HL-60 (cell line): ENCODE results near the gene CARMIL1.

Experiments used
- POLR2AphosphoS5 ChIP-seq: IDR thresholded peaks from 2 replicates; pipeline ENCODE4 v1.6.1; 2012; ENCODE audit warnings: low read depth
- REST ChIP-seq: IDR thresholded peaks from 2 replicates; pipeline ENCODE4 v1.6.1; 2012; ENCODE audit warnings: low read depth; ENCODE audit not compliant: insufficient replicate concordance
- TF ChIP-seq, protein P1 (sequence below): IDR thresholded peaks from one replicate; pipeline ENCODE4 v1.5.1; 2011; ENCODE audit warnings: low read length, control low read depth, inconsistent platforms; ENCODE audit not compliant: insufficient read depth

DNA sequence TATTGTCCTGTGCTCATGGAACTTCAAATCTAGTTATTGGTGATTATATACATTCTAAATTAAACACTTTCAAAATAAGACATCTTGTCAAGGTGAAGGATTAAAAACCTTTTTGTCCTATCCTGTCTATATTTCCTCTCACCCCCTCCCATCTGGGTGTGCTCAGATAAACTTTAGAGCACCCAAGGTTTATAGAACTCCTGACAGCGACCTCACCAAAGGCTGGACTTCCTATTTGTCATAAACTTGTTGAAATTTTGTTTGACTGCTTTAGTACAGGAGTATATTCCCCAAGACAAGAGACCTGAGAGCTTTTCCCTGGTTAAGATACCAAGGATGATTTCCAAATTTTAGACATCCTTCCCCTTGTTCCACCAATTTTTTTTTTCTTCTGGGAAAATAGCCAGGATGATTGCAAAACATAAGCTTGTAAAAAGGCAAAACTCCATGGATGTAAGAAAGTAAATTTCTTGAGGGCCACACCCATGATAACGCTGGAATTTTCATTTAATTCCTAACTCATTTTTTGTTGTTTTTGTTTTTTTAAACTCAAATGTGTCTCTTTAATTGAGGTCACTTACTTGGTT is 33.0 kb downstream of the CARMIL1 start:
- no peak for TF ChIP-seq POLR2AphosphoS5
- TF ChIP-seq, protein P1, sequence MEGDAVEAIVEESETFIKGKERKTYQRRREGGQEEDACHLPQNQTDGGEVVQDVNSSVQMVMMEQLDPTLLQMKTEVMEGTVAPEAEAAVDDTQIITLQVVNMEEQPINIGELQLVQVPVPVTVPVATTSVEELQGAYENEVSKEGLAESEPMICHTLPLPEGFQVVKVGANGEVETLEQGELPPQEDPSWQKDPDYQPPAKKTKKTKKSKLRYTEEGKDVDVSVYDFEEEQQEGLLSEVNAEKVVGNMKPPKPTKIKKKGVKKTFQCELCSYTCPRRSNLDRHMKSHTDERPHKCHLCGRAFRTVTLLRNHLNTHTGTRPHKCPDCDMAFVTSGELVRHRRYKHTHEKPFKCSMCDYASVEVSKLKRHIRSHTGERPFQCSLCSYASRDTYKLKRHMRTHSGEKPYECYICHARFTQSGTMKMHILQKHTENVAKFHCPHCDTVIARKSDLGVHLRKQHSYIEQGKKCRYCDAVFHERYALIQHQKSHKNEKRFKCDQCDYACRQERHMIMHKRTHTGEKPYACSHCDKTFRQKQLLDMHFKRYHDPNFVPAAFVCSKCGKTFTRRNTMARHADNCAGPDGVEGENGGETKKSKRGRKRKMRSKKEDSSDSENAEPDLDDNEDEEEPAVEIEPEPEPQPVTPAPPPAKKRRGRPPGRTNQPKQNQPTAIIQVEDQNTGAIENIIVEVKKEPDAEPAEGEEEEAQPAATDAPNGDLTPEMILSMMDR, result no peak
- TF ChIP-seq REST, result no peak
